Measurements from ENCODE around the gene NUP37. TPM values are rescaled to one million over a fixed set of nuclear protein-coding genes. Genes with fewer than 3 reads are reported as not detected.

Gene NUP37
- polyA plus RNA-seq, 2 of the 4 experiments (the other 2 are of a cell fraction), result 103 to 118 TPM

- no peak for DNase-seq (ENCODE audit: low read depth in 1 of 2, low spot score in 1 of 2)
- no peak for FAIRE-seq
- TF ChIP-seq ELK1 (IDR thresholded peaks at IDR 0.05; ENCODE audit: low read depth, low read length), result no peak
- no peak for TF ChIP-seq GATA3 (IDR thresholded peaks at IDR 0.05; ENCODE audit: borderline replicate concordance)
- no peak for TF ChIP-seq HDAC2 (IDR thresholded peaks at IDR 0.05)
- TF ChIP-seq MYC (IDR thresholded peaks at IDR 0.05; ENCODE audit: borderline replicate concordance, low read length), result no peak
- no peak for TF ChIP-seq CHD2 (IDR thresholded peaks at IDR 0.05; ENCODE audit: low read length, partially characterized antibody)
- no peak for TF ChIP-seq FOSL2 (IDR thresholded peaks at IDR 0.05)
- no peak for TF ChIP-seq FOSL2 (CRISPR knock-in tag; IDR thresholded peaks at IDR 0.05)
- TF ChIP-seq CEBPB (IDR thresholded peaks at IDR 0.05), result no peak
- no peak for TF ChIP-seq RAD21 (conservative IDR thresholded peaks at IDR 0.05 in 1 of 2, IDR thresholded peaks at IDR 0.05 in 1 of 2)
- TF ChIP-seq USF2 (IDR thresholded peaks at IDR 0.05), result no peak
- TF ChIP-seq JUN (IDR thresholded peaks at IDR 0.05), result no peak
- no peak for TF ChIP-seq CHD4 (IDR thresholded peaks at IDR 0.05; ENCODE audit: borderline replicate concordance)
- no peak for TF ChIP-seq MAFK (IDR thresholded peaks at IDR 0.05; ENCODE audit: partially characterized antibody)
- TF ChIP-seq KDM5A (IDR thresholded peaks at IDR 0.05), result no peak
- TF ChIP-seq CTCF (IDR thresholded peaks at IDR 0.05), result no peak
- TF ChIP-seq SREBF2 (IDR thresholded peaks at IDR 0.05), result no peak
- H3K4me3 ChIP-seq, result no peak overlapping the region
- ChIA-PET POLR2A (interaction anchor here (1.6 kb wide), 1 partner anchor 13 kb away, joined by 4 read pairs; the partner anchor contains the start of genes NUP37 and PARPBP), CTCF (no interaction called here)
- H3K4me2 ChIP-seq, result no peak overlapping the region
- H3K27ac ChIP-seq, result no peak overlapping the region
- peaks cover 8% of the 10 kb centered on the region for H3K9me3 ChIP-seq
- WGBS (ENCODE audit: missing lambda C conversion rate), result 92% methylated on average over 3 of the region's 3 CpGs
- no peaks in the 10 kb centered on the region for H3K4me1 ChIP-seq
- ATAC-seq, result no peak
Observed at GRCh38 chr12:102106905-102107304, 13.0 kb downstream of the NUP37 start.

- H3K27ac ChIP-seq, result no peak overlapping the region
- no peak overlapping the region for H3K4me2 ChIP-seq
- no peak for DNase-seq (ENCODE audit: low read depth in 1 of 2, low spot score in 1 of 2)
- no peak overlapping the region for H3K4me3 ChIP-seq
- POLR2A ChIA-PET, result interaction anchor here (0.8 kb wide), 1 partner anchor 35 kb away, joined by 3 read pairs; the partner anchor contains the start of gene WASHC3
- TF ChIP-seq KDM5A (IDR thresholded peaks at IDR 0.05) (no peak), NPAS2 (CRISPR knock-in tag; IDR thresholded peaks at IDR 0.05; ENCODE audit: borderline replicate concordance) (no peak), RCOR1 (IDR thresholded peaks at IDR 0.05; ENCODE audit: low read depth, low read length) (no peak), MAX (IDR thresholded peaks at IDR 0.05) (no peak), CHD2 (IDR thresholded peaks at IDR 0.05; ENCODE audit: low read length, partially characterized antibody) (no peak), CTCF (IDR thresholded peaks at IDR 0.05) (no peak), POLR2A (IDR thresholded peaks at IDR 0.05; ENCODE audit: low read length) (no peak), RARB (CRISPR knock-in tag; IDR thresholded peaks at IDR 0.05) (no peak), KDM1A (IDR thresholded peaks at IDR 0.05; ENCODE audit: low read depth) (no peak), HEYL (CRISPR knock-in tag; IDR thresholded peaks at IDR 0.05) (no peak), HOXA7 (CRISPR knock-in tag; IDR thresholded peaks at IDR 0.05) (no peak), FOSL2 (IDR thresholded peaks at IDR 0.05) (no peak), FOSL2 (CRISPR knock-in tag; IDR thresholded peaks at IDR 0.05) (no peak), TFCP2L1 (CRISPR knock-in tag; IDR thresholded peaks at IDR 0.05) (no peak)
- CTCF ChIA-PET, result interaction anchor here (1.1 to 2.6 kb wide), 5 partner anchors 12 to 715 kb away, joined by 3 to 13 read pairs (median 11); no protein-coding TSS in a partner anchor
- FAIRE-seq, result no peak
- WGBS (ENCODE audit: missing lambda C conversion rate), result 94% methylated on average over 3 of the region's 3 CpGs
- no peaks in the 10 kb centered on the region for H3K9me3 ChIP-seq
- no peaks in the 10 kb centered on the region for H3K4me1 ChIP-seq
- no peak for ATAC-seq
Observed at GRCh38 chr12:102096855-102097254, 23.1 kb downstream of the NUP37 start.
